GM21381 (cell line): Measurements from ENCODE around the gene PSMB11.

Source experiments
- ATAC-seq: cut with Tn5 transposase; IDR thresholded peaks from one replicate; pipeline ENCODE4 v1.9.1; 2021; ENCODE audit warnings: mild to moderate bottlenecking, moderate library complexity; ENCODE audit not compliant: unreplicated experiment

The PSMB11 gene

GRCh38 chr14:23041729-23042128, 283 bp upstream of the PSMB11 start:
- ATAC-seq = no peak

- no peak for ATAC-seq
Measured at GRCh38 chr14:23043145-23043544, 1.1 kb downstream of the PSMB11 start.

- ATAC-seq = no peak
Measured at GRCh38 chr14:23043754-23044153, 1.7 kb downstream of the PSMB11 start.

- no peak for ATAC-seq
Measured at GRCh38 chr14:23044840-23045239, 2.8 kb downstream of the PSMB11 start.

GRCh38 chr14:23045419-23046357, 3.7 kb downstream of the PSMB11 start:
- ATAC-seq = no peak

GRCh38 chr14:23047034-23047634, 5.1 kb downstream of the PSMB11 start:
- ATAC-seq = no peak

- no peak for ATAC-seq
Measured at GRCh38 chr14:23047751-23048693, 6.0 kb downstream of the PSMB11 start.

- ATAC-seq = no peak
Measured at GRCh38 chr14:23049011-23049410, 7.0 kb downstream of the PSMB11 start.

- no peak for ATAC-seq
Measured at GRCh38 chr14:23051141-23052057, 9.4 kb downstream of the PSMB11 start.

GRCh38 chr14:23052182-23052623, 10.2 kb downstream of the PSMB11 start:
- no peak for ATAC-seq

GRCh38 chr14:23052671-23053070, 10.7 kb downstream of the PSMB11 start:
- no peak for ATAC-seq

GRCh38 chr14:23053426-23053825, 11.4 kb downstream of the PSMB11 start:
- ATAC-seq = no peak

- no peak for ATAC-seq
Measured at GRCh38 chr14:23054000-23054811, 12.2 kb downstream of the PSMB11 start.

GRCh38 chr14:23055147-23055550, 13.1 kb downstream of the PSMB11 start:
- no peak for ATAC-seq

- no peak for ATAC-seq
Measured at GRCh38 chr14:23055621-23056144, 13.7 kb downstream of the PSMB11 start.

- ATAC-seq = peak; percentile 48
Measured at GRCh38 chr14:23056145-23056955, 14.3 kb downstream of the PSMB11 start.

- peak; percentile 43 for ATAC-seq
Measured at GRCh38 chr14:23056956-23057756, 15.1 kb downstream of the PSMB11 start, which contains the start of gene CDH24. Gene CDH24, minus strand, starts transcription at chr14:23057520. Its CDS starts 1,787 bp downstream, at chr14:23055733.
